ENCODE results near the gene PFDN6.
A peak's percentile ranks its signal among the peaks of the same experiment; 100 is the strongest.

Gene PFDN6

DNA sequence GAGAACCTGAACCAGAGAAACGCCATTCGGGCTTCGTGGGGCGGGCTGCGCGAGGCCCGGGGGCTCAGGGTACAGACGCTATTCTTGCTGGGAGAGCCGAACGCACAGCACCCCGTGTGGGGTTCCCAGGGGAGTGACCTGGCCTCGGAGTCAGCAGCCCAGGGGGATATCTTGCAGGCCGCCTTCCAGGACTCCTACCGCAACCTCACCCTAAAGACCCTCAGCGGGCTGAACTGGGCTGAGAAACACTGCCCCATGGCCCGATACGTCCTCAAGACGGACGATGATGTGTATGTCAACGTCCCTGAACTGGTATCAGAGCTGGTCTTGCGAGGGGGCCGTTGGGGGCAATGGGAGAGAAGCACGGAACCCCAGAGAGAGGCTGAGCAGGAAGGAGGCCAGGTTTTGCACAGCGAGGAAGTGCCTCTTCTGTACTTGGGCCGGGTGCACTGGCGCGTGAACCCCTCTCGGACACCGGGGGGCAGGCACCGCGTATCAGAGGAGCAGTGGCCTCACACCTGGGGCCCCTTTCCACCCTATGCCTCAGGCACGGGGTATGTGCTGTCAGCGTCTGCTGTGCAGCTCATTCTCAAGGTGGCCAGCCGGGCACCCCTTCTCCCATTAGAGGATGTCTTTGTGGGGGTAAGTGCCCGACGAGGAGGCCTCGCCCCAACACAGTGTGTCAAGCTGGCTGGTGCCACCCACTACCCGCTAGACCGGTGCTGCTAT, 11.6 kb upstream of the PFDN6 start:
- TF ChIP-seq ZFP3 (CRISPR knock-in tag; IDR thresholded peaks at IDR 0.05) = no peak
- no peak for TF ChIP-seq OSR1 (CRISPR knock-in tag; IDR thresholded peaks at IDR 0.05)
- no peak for TF ChIP-seq ESRRG (CRISPR knock-in tag; IDR thresholded peaks at IDR 0.05)
- no peak for TF ChIP-seq ZNF565 (CRISPR knock-in tag; conservative IDR thresholded peaks at IDR 0.05; ENCODE audit: low read depth)
- no peak for TF ChIP-seq ZNF70 (CRISPR knock-in tag; IDR thresholded peaks at IDR 0.05)
- no peak for TF ChIP-seq ZFP30 (CRISPR knock-in tag; IDR thresholded peaks at IDR 0.05)
- TF ChIP-seq GLIS3 (CRISPR knock-in tag; IDR thresholded peaks at IDR 0.05) = no peak
- TF ChIP-seq, protein P1, sequence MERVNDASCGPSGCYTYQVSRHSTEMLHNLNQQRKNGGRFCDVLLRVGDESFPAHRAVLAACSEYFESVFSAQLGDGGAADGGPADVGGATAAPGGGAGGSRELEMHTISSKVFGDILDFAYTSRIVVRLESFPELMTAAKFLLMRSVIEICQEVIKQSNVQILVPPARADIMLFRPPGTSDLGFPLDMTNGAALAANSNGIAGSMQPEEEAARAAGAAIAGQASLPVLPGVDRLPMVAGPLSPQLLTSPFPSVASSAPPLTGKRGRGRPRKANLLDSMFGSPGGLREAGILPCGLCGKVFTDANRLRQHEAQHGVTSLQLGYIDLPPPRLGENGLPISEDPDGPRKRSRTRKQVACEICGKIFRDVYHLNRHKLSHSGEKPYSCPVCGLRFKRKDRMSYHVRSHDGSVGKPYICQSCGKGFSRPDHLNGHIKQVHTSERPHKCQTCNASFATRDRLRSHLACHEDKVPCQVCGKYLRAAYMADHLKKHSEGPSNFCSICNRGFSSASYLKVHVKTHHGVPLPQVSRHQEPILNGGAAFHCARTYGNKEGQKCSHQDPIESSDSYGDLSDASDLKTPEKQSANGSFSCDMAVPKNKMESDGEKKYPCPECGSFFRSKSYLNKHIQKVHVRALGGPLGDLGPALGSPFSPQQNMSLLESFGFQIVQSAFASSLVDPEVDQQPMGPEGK (CRISPR knock-in tag; IDR thresholded peaks at IDR 0.05; ENCODE audit: borderline replicate concordance) = no peak
- TF ChIP-seq ISL1 (CRISPR knock-in tag; IDR thresholded peaks at IDR 0.05) = no peak
- TF ChIP-seq ARNTL (CRISPR knock-in tag; IDR thresholded peaks at IDR 0.05; ENCODE audit: borderline replicate concordance, low read depth) = no peak
- TF ChIP-seq TOX (CRISPR knock-in tag; IDR thresholded peaks at IDR 0.05; ENCODE audit: borderline replicate concordance) = no peak
- TF ChIP-seq, protein P2, sequence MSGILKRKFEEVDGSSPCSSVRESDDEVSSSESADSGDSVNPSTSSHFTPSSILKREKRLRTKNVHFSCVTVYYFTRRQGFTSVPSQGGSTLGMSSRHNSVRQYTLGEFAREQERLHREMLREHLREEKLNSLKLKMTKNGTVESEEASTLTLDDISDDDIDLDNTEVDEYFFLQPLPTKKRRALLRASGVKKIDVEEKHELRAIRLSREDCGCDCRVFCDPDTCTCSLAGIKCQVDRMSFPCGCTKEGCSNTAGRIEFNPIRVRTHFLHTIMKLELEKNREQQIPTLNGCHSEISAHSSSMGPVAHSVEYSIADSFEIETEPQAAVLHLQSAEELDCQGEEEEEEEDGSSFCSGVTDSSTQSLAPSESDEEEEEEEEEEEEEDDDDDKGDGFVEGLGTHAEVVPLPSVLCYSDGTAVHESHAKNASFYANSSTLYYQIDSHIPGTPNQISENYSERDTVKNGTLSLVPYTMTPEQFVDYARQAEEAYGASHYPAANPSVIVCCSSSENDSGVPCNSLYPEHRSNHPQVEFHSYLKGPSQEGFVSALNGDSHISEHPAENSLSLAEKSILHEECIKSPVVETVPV (CRISPR knock-in tag; IDR thresholded peaks at IDR 0.05) = no peak
- TF ChIP-seq, protein P3, sequence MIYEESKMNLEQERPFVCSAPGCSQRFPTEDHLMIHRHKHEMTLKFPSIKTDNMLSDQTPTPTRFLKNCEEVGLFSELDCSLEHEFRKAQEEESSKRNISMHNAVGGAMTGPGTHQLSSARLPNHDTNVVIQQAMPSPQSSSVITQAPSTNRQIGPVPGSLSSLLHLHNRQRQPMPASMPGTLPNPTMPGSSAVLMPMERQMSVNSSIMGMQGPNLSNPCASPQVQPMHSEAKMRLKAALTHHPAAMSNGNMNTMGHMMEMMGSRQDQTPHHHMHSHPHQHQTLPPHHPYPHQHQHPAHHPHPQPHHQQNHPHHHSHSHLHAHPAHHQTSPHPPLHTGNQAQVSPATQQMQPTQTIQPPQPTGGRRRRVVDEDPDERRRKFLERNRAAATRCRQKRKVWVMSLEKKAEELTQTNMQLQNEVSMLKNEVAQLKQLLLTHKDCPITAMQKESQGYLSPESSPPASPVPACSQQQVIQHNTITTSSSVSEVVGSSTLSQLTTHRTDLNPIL (CRISPR knock-in tag; IDR thresholded peaks at IDR 0.05; ENCODE audit: low read depth) = no peak
- ATAC-seq = peak; percentile 15

DNA sequence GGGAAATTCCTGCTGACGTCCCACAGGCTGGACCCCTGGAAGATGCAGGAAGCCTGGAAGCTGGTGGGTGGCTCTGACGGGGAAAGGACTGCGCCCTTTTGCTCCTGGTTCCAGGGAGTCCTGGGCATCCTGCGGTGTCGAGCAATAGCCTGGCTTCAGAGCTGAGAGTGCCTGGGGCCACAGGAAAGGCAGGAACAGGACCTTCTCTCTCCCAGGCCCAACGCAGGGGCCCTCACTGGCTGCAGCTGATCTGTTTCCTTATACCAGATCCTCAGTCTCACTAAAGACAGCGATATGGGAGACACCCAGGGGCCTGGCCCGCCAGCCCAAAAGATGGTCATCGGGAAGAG, 11.0 kb upstream of the PFDN6 start:
- TF ChIP-seq ZNF70 (CRISPR knock-in tag; IDR thresholded peaks at IDR 0.05) (no peak), TCF4 (CRISPR knock-in tag; IDR thresholded peaks at IDR 0.05; ENCODE audit: borderline replicate concordance) (no peak), ZNF8 (CRISPR knock-in tag; IDR thresholded peaks at IDR 0.05) (no peak), ZFP3 (CRISPR knock-in tag; IDR thresholded peaks at IDR 0.05) (no peak), ZFP30 (CRISPR knock-in tag; IDR thresholded peaks at IDR 0.05) (no peak), ESRRG (CRISPR knock-in tag; IDR thresholded peaks at IDR 0.05) (no peak), SNAI2 (CRISPR knock-in tag; IDR thresholded peaks at IDR 0.05) (no peak), ARNTL (CRISPR knock-in tag; IDR thresholded peaks at IDR 0.05; ENCODE audit: borderline replicate concordance, low read depth) (no peak), CSDC2 (CRISPR knock-in tag; IDR thresholded peaks at IDR 0.05) (no peak), OSR1 (CRISPR knock-in tag; IDR thresholded peaks at IDR 0.05) (no peak), ISL1 (CRISPR knock-in tag; IDR thresholded peaks at IDR 0.05) (no peak), TOX (CRISPR knock-in tag; IDR thresholded peaks at IDR 0.05; ENCODE audit: borderline replicate concordance) (no peak), GLIS3 (CRISPR knock-in tag; IDR thresholded peaks at IDR 0.05) (no peak), ZC3H10 (CRISPR knock-in tag; IDR thresholded peaks at IDR 0.05) (no peak), PPARA (CRISPR knock-in tag; IDR thresholded peaks at IDR 0.05; ENCODE audit: borderline replicate concordance) (no peak)
- TF ChIP-seq, protein P4, sequence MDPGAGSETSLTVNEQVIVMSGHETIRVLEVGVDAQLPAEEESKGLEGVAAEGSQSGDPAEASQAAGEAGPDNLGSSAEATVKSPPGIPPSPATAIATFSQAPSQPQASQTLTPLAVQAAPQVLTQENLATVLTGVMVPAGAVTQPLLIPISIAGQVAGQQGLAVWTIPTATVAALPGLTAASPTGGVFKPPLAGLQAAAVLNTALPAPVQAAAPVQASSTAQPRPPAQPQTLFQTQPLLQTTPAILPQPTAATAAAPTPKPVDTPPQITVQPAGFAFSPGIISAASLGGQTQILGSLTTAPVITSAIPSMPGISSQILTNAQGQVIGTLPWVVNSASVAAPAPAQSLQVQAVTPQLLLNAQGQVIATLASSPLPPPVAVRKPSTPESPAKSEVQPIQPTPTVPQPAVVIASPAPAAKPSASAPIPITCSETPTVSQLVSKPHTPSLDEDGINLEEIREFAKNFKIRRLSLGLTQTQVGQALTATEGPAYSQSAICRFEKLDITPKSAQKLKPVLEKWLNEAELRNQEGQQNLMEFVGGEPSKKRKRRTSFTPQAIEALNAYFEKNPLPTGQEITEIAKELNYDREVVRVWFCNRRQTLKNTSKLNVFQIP (CRISPR knock-in tag; IDR thresholded peaks at IDR 0.05; ENCODE audit: borderline replicate concordance, low read depth) = no peak
- TF ChIP-seq, protein P2 (CRISPR knock-in tag; IDR thresholded peaks at IDR 0.05) = no peak
- TF ChIP-seq, protein P3 (CRISPR knock-in tag; IDR thresholded peaks at IDR 0.05; ENCODE audit: low read depth) = no peak
- TF ChIP-seq, protein P5, sequence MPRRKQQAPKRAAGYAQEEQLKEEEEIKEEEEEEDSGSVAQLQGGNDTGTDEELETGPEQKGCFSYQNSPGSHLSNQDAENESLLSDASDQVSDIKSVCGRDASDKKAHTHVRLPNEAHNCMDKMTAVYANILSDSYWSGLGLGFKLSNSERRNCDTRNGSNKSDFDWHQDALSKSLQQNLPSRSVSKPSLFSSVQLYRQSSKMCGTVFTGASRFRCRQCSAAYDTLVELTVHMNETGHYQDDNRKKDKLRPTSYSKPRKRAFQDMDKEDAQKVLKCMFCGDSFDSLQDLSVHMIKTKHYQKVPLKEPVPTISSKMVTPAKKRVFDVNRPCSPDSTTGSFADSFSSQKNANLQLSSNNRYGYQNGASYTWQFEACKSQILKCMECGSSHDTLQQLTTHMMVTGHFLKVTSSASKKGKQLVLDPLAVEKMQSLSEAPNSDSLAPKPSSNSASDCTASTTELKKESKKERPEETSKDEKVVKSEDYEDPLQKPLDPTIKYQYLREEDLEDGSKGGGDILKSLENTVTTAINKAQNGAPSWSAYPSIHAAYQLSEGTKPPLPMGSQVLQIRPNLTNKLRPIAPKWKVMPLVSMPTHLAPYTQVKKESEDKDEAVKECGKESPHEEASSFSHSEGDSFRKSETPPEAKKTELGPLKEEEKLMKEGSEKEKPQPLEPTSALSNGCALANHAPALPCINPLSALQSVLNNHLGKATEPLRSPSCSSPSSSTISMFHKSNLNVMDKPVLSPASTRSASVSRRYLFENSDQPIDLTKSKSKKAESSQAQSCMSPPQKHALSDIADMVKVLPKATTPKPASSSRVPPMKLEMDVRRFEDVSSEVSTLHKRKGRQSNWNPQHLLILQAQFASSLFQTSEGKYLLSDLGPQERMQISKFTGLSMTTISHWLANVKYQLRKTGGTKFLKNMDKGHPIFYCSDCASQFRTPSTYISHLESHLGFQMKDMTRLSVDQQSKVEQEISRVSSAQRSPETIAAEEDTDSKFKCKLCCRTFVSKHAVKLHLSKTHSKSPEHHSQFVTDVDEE (CRISPR knock-in tag; IDR thresholded peaks at IDR 0.05) = no peak
- TF ChIP-seq, protein P1 (CRISPR knock-in tag; IDR thresholded peaks at IDR 0.05; ENCODE audit: borderline replicate concordance) = no peak
- ATAC-seq = no peak; the same call in none of the 3 replicates
